ENCODE data around the gene KMT2D.

The KMT2D gene

GRCh38 chr12:49060237-49061156 lies at the start of gene KMT2D:
KMT2D (minus strand) TSS chr12:49060794; CDS start chr12:49055324, 5,470 bp downstream.
- in situ Hi-C loops (cut with HindIII; ENCODE audit: low pct_unique_long_range_greater_than_20kb, low sequenced_read_pairs): no loop called here
- TF ChIP-seq JUND (IDR thresholded peaks at IDR 0.05; ENCODE audit: low read depth): no peak; the same call in 1 of the 2 replicates
- DNase-seq (ENCODE audit: low read depth in 1 of 2, low spot score in 1 of 2): peak; percentile 95 to 97

GRCh38 chr12:49109641-49110463 lies 49.3 kb upstream of the KMT2D start:
- in situ Hi-C loops (cut with HindIII; ENCODE audit: low pct_unique_long_range_greater_than_20kb, low sequenced_read_pairs): no loop called here
- DNase-seq (ENCODE audit: low read depth in 1 of 2, low spot score in 1 of 2): no peak
- TF ChIP-seq JUND (IDR thresholded peaks at IDR 0.05; ENCODE audit: low read depth): no peak

- no peak for DNase-seq (ENCODE audit: low read depth in 1 of 2, low spot score in 1 of 2)
- no peak for TF ChIP-seq JUND (IDR thresholded peaks at IDR 0.05; ENCODE audit: low read depth)
- in situ Hi-C loops (cut with HindIII; ENCODE audit: low pct_unique_long_range_greater_than_20kb, low sequenced_read_pairs): no loop called here
These were observed 48.4 kb upstream of the KMT2D start for GRCh38 chr12:49108958-49109404.

- no peak for TF ChIP-seq JUND (IDR thresholded peaks at IDR 0.05; ENCODE audit: low read depth)
- in situ Hi-C loops (cut with HindIII; ENCODE audit: low pct_unique_long_range_greater_than_20kb, low sequenced_read_pairs): no loop called here
- DNase-seq (ENCODE audit: low read depth in 1 of 2, low spot score in 1 of 2): peak in 1 of 2 experiments; percentile 88
These were observed 45.0 kb upstream of the KMT2D start for GRCh38 chr12:49105504-49106084.

- in situ Hi-C loops (cut with HindIII; ENCODE audit: low pct_unique_long_range_greater_than_20kb, low sequenced_read_pairs): no loop called here
- TF ChIP-seq JUND (IDR thresholded peaks at IDR 0.05; ENCODE audit: low read depth): no peak
- DNase-seq (ENCODE audit: low read depth in 1 of 2, low spot score in 1 of 2): no peak
These were observed 44.2 kb upstream of the KMT2D start for GRCh38 chr12:49104822-49105221.

GRCh38 chr12:49100380-49100779 lies 39.8 kb upstream of the KMT2D start:
- no peak for DNase-seq (ENCODE audit: low read depth in 1 of 2, low spot score in 1 of 2)
- in situ Hi-C loops (cut with HindIII; ENCODE audit: low pct_unique_long_range_greater_than_20kb, low sequenced_read_pairs): no loop called here
- no peak for TF ChIP-seq JUND (IDR thresholded peaks at IDR 0.05; ENCODE audit: low read depth)

- DNase-seq (ENCODE audit: low read depth in 1 of 2, low spot score in 1 of 2): no peak
- in situ Hi-C loops (cut with HindIII; ENCODE audit: low pct_unique_long_range_greater_than_20kb, low sequenced_read_pairs): no loop called here
- TF ChIP-seq JUND (IDR thresholded peaks at IDR 0.05; ENCODE audit: low read depth): no peak
These were observed 38.1 kb upstream of the KMT2D start for GRCh38 chr12:49098703-49099102.

- no peak for TF ChIP-seq JUND (IDR thresholded peaks at IDR 0.05; ENCODE audit: low read depth)
- peak; percentile 52 to 59 for DNase-seq (ENCODE audit: low read depth in 1 of 2, low spot score in 1 of 2)
- in situ Hi-C loops (cut with HindIII; ENCODE audit: low pct_unique_long_range_greater_than_20kb, low sequenced_read_pairs): no loop called here
These were observed 37.4 kb upstream of the KMT2D start for GRCh38 chr12:49098035-49098451.

GRCh38 chr12:49097381-49097780 lies 36.8 kb upstream of the KMT2D start:
- DNase-seq (ENCODE audit: low read depth in 1 of 2, low spot score in 1 of 2): no peak
- in situ Hi-C loops (cut with HindIII; ENCODE audit: low pct_unique_long_range_greater_than_20kb, low sequenced_read_pairs): no loop called here
- TF ChIP-seq JUND (IDR thresholded peaks at IDR 0.05; ENCODE audit: low read depth): no peak

- TF ChIP-seq JUND (IDR thresholded peaks at IDR 0.05; ENCODE audit: low read depth): no peak
- no peak for DNase-seq (ENCODE audit: low read depth in 1 of 2, low spot score in 1 of 2)
- in situ Hi-C loops (cut with HindIII; ENCODE audit: low pct_unique_long_range_greater_than_20kb, low sequenced_read_pairs): no loop called here
These were observed 34.4 kb upstream of the KMT2D start for GRCh38 chr12:49094975-49095365.

- no peak for TF ChIP-seq JUND (IDR thresholded peaks at IDR 0.05; ENCODE audit: low read depth)
- in situ Hi-C loops (cut with HindIII; ENCODE audit: low pct_unique_long_range_greater_than_20kb, low sequenced_read_pairs): no loop called here
- peak in 1 of 2 experiments; percentile 34 for DNase-seq (ENCODE audit: low read depth in 1 of 2, low spot score in 1 of 2)
These were observed 33.8 kb upstream of the KMT2D start, which contains the start of gene DHH for GRCh38 chr12:49094160-49094974. DHH (minus strand) TSS chr12:49094801; CDS start chr12:49094512, 289 bp downstream.

GRCh38 chr12:49093792-49094159 lies 33.2 kb upstream of the KMT2D start:
- TF ChIP-seq JUND (IDR thresholded peaks at IDR 0.05; ENCODE audit: low read depth): no peak
- no peak for DNase-seq (ENCODE audit: low read depth in 1 of 2, low spot score in 1 of 2)
- in situ Hi-C loops (cut with HindIII; ENCODE audit: low pct_unique_long_range_greater_than_20kb, low sequenced_read_pairs): no loop called here
